Heart left ventricle (tissue), 16 donors: ENCODE measurements around the gene PCGF3. TPM values are rescaled to one million over a fixed set of nuclear protein-coding genes. Genes with fewer than 3 reads are reported as not detected.
A peak's percentile ranks its signal among the peaks of the same experiment; 100 is the strongest.

ENCODE experiments used
- ATAC-seq, 4 donors: fragments of 200-7000 bp; cut with Tn5 transposase; one replicate each; pipeline ENCODE4 v1.9.1; 2020 to 2022; ENCODE audit warnings: moderate library complexity in 4 of 4, mild to moderate bottlenecking in 3 of 4, moderate number of reproducible peaks in 1 of 4
- DNase-seq, 5 donors: peaks; one replicate each; pipeline ENCODE4 v3.0.0-alpha.2; 2020
- H3K27ac ChIP-seq, 12 donors: fragments of 200-600 bp; sonication (generic) in 4 of 12; one replicate each; pipeline versions ENCODE4 v1.5.0 to v1.8.0; 2016 to 2022; ENCODE audit warnings: mild to moderate bottlenecking in 2 of 12
- H3K27me3 ChIP-seq, 9 donors: fragments of 200-600 bp; sonication (generic) in 2 of 9; one replicate each; pipeline versions ENCODE4 v1.5.1 to v1.8.0; 2016 to 2022; ENCODE audit warnings: mild to moderate bottlenecking in 3 of 9
- H3K36me3 ChIP-seq, 9 donors: fragments of 200-600 bp; sonication (generic) in 2 of 9; one replicate each; pipeline versions ENCODE4 v1.5.0 to v1.8.0; 2018 to 2022; ENCODE audit warnings: mild to moderate bottlenecking in 2 of 9
- H3K4me1 ChIP-seq, 12 donors: fragments of 200-600 bp; sonication (generic) in 4 of 12; one replicate each; pipeline versions ENCODE4 v1.5.0 to v1.8.0; 2016 to 2022; ENCODE audit warnings: mild to moderate bottlenecking in 3 of 12
- H3K4me3 ChIP-seq, 12 donors: fragments of 200-600 bp; sonication (generic) in 4 of 12; one replicate each; pipeline versions ENCODE4 v1.5.0 to v1.8.0; 2017 to 2022; ENCODE audit warnings: mild to moderate bottlenecking in 9 of 12, moderate library complexity in 4 of 12
- H3K9me3 ChIP-seq, 12 donors: fragments of 200-600 bp; sonication (generic) in 4 of 12; one replicate each; pipeline versions ENCODE4 v1.5.0 to v1.8.0; 2016 to 2022; ENCODE audit warnings: mild to moderate bottlenecking in 1 of 12
- CTCF ChIP-seq, 12 donors: fragments of 200-600 bp; sonication (generic) in 4 of 12; IDR thresholded peaks; one replicate each; pipeline versions ENCODE4 v1.5.0 to v1.8.0; 2018 to 2022; ENCODE audit warnings: antibody characterized with exemption in 12 of 12, mild to moderate bottlenecking in 5 of 12
- POLR2A ChIP-seq, 2 donors: fragments of 450-650 bp; IDR thresholded peaks; one replicate each; pipeline ENCODE4 v1.6.1; 2017; ENCODE audit warnings: antibody characterized with exemption in 2 of 2, mild to moderate bottlenecking in 2 of 2, moderate library complexity in 2 of 2
- WGBS, 4 donors: extraction: QIAGEN DNeasy Blood & Tissue Kit in 2 of 4; methylation state at CpG; one replicate each; pipeline versions ENCODE4 v1.1.5 to v1.1.7; 2013 to 2018; 5-methylcytosine and 5-hydroxymethylcytosine counted together
- intact Hi-C, 10 donors: fragments of 100-400 bp; cut with DNase I; formaldehyde crosslinking; loops; one replicate each; pipeline versions ENCODE4 v1.11.1 to v1.14.2; 2022
- polyA plus RNA-seq, 2 donors: library from polyadenylated mRNA; stranded (reverse); fragments of 200-250 nt; gene quantifications; one replicate each; pipeline ENCODE4 v1.2.3, GENCODE V29; 2013
- total RNA-seq, 9 donors: library from RNA; depleted of rRNA in 2 of 9; stranded (reverse); fragments of >200 nt in 2 of 9; fragmentation: NEBNext Ultra II Directional in 3 of 9; extraction: Animal tissue kit (Norgen Biotek cat#: 25700) in 3 of 9; gene quantifications; one replicate each; pipeline versions ENCODE4 v1.1.0 to v1.2.4, GENCODE V29; 2016 to 2023
- donor health status: ischemic (EF 13 %, LVEDD 7.1; RV severe dilation, severe dysfunction).
- donor health status: healthy with polysubstance abuse.
- donor health status: DM: no; HTN: yes; CAD: no.
- donor health status: DM: no; HTN: no; CAD: no.
- donor health status: ischemic (EF 25% LVEDD 6.9; RV normal size, moderate dysfunction).
- donor health status: ischemic (EF 25% LVEDD 5.7; RV mildly dilated, moderate dysfunction).
- donor health status: healthy.
- donor health status: DM: yes; HTN: yes; CAD: no.
- donor health status: ischemic (EF 35%, LVEDD 5.7; RV mildly dilated, moderate dysfunction).
- donor health status: nonischemic (EF 11% LVEDD 7.7; RV severe dilation, severe dysfunction).
- donor health status: DM: yes; HTN: yes; CAD: no.
- donor health status: PGD.
- donor health status: ischemic (EF 29% LVEDD 5.4; RV normal size, mild dysfunction).
- donor health status: nonischemic (EF 23%, LVEDD 6.1; RV moderate dilation, normal function).

PCGF3 gene
- total and polyA plus RNA-seq, 11 donors = 16.2 to 45.7 (median 22.5) TPM

- Histone ChIP-seq H3K27ac (no peak overlapping the region), H3K4me1 (peaks cover 0 to 12% (median 1%) of the 10 kb centered on the region in 12 donors), H3K36me3 (peaks cover 0 to 93% (median 82%) of the 10 kb centered on the region in 9 donors), H3K27me3 (no peaks in the 10 kb centered on the region), H3K9me3 (no peaks in the 10 kb centered on the region), H3K4me3 (no peak overlapping the region)
- DNase-seq (peak in 3 of 5 donors; percentile 10 to 56 (median 18)), ATAC-seq (peak; percentile 5 to 26 (median 12))
- TF ChIP-seq CTCF (IDR thresholded peaks at IDR 0.05) = no peak
- TF ChIP-seq POLR2A (IDR thresholded peaks at IDR 0.05) = no peak
- WGBS, 4 donors = 84 to 94% (median 91%) methylated on average over 16 of the region's 16 CpGs
- intact Hi-C loops = no loop called here
Observed at GRCh38 chr4:764405-765169, 59.0 kb downstream of the PCGF3 start.

GRCh38 chr4:766152-766515 is 60.5 kb downstream of the PCGF3 start:
- no peak overlapping the region for H3K4me3 ChIP-seq
- no peaks in the 10 kb centered on the region for H3K9me3 ChIP-seq
- H3K27ac ChIP-seq = peak overlapping the region in 1 of 12 donors; percentile 4
- no peaks in the 10 kb centered on the region for H3K27me3 ChIP-seq
- DNase-seq (peak in 2 of 5 donors; percentile 4 to 18), ATAC-seq (peak in 1 of 4 donors; percentile 2)
- WGBS, 4 donors = 63 to 75% (median 67%) methylated on average over 7 of the region's 7 CpGs
- H3K36me3 ChIP-seq = peaks cover 0 to 100% (median 86%) of the 10 kb centered on the region in 9 donors
- H3K4me1 ChIP-seq = peaks cover 0 to 12% (median 0%) of the 10 kb centered on the region in 12 donors
- TF ChIP-seq CTCF (IDR thresholded peaks at IDR 0.05) = no peak
- TF ChIP-seq POLR2A (IDR thresholded peaks at IDR 0.05) = no peak
- intact Hi-C loops = no loop called here

- H3K27ac ChIP-seq = peak overlapping the region in 1 of 12 donors; percentile 4
- 73 to 79% (median 77%) methylated on average over 21 of the region's 21 CpGs for WGBS, 4 donors
- H3K4me1 ChIP-seq = peaks cover 0 to 18% (median 5%) of the 10 kb centered on the region in 12 donors
- no peak overlapping the region for H3K4me3 ChIP-seq
- TF ChIP-seq POLR2A (IDR thresholded peaks at IDR 0.05) (no peak), CTCF (IDR thresholded peaks at IDR 0.05) (no peak)
- H3K9me3 ChIP-seq = no peaks in the 10 kb centered on the region
- intact Hi-C loops = no loop called here
- peaks cover 0 to 100% (median 80%) of the 10 kb centered on the region in 9 donors for H3K36me3 ChIP-seq
- ATAC-seq = no peak
- H3K27me3 ChIP-seq = no peaks in the 10 kb centered on the region
- peak in 3 of 5 donors; percentile 4 to 37 (median 16) for DNase-seq
Observed at GRCh38 chr4:766559-767283, 61.1 kb downstream of the PCGF3 start.

- Histone ChIP-seq H3K4me1 (peaks cover 0 to 32% (median 17%) of the 10 kb centered on the region in 12 donors), H3K27ac (no peak overlapping the region)
Observed at GRCh38 chr4:768076-768475, 62.4 kb downstream of the PCGF3 start.

More at GRCh38 chr4:768076-768475, 62.4 kb downstream of the PCGF3 start:
- no peak overlapping the region for H3K4me3 ChIP-seq
- ATAC-seq = no peak
- TF ChIP-seq POLR2A (IDR thresholded peaks at IDR 0.05) (no peak), CTCF (IDR thresholded peaks at IDR 0.05) (no peak)
- 91 to 93% (median 92%) methylated on average over 15 of the region's 15 CpGs for WGBS, 4 donors
- intact Hi-C loops = no loop called here
- H3K27me3 ChIP-seq = no peaks in the 10 kb centered on the region
- peak in 2 of 5 donors; percentile 16 to 32 for DNase-seq
- peaks cover 0 to 91% (median 72%) of the 10 kb centered on the region in 9 donors for H3K36me3 ChIP-seq
- no peaks in the 10 kb centered on the region for H3K9me3 ChIP-seq
